Measurements from ENCODE around the gene CREB3.

Gene CREB3

GRCh38 chr9:35732800-35733541, 505 bp downstream of the CREB3 start:
- no peak overlapping the region for H2BK120ac ChIP-seq (ENCODE audit: low read depth, low read length)
- peak overlapping the region in 1 of 2 experiments; percentile 45 for H3K14ac ChIP-seq (ENCODE audit: low read length in 2 of 2)
- peak overlapping the region in 1 of 2 experiments; percentile 46 for H3K23ac ChIP-seq (ENCODE audit: low read length in 2 of 2)
- peak; percentile 80 for DNase-seq
- no peaks in the 10 kb centered on the region for H3K27me3 ChIP-seq (ENCODE audit: control insufficient read depth in 1 of 2, insufficient read depth in 1 of 2, low read length in 2 of 2)
- H3K4ac ChIP-seq (ENCODE audit: low read depth in 1 of 2, low read length in 2 of 2): peak overlapping the region in 1 of 2 experiments; percentile 75
- no peak overlapping the region for H2BK15ac ChIP-seq (ENCODE audit: low read depth, poor library complexity, severe bottlenecking)
- H3K4me2 ChIP-seq (ENCODE audit: low read length, poor library complexity, severe bottlenecking): peak overlapping the region; percentile 77
- H3K18ac ChIP-seq (ENCODE audit: low read depth in 1 of 2, low read length in 2 of 2): peak overlapping the region; percentile 38 to 67
- H3K27ac ChIP-seq (ENCODE audit: low read length, poor library complexity, severe bottlenecking): peak overlapping the region; percentile 86
- H2AFZ ChIP-seq (ENCODE audit: low read depth, low read length): peak overlapping the region; percentile 43
- no peak overlapping the region for H4K8ac ChIP-seq (ENCODE audit: low read length)
- peaks cover 13% of the 10 kb centered on the region for H3K4me1 ChIP-seq (ENCODE audit: control insufficient read depth, insufficient read depth, low read depth, low read length)
- H3K9me3 ChIP-seq (ENCODE audit: control insufficient read depth, low read length): no peaks in the 10 kb centered on the region
- H2BK5ac ChIP-seq (ENCODE audit: low read depth, low read length, poor library complexity, severe bottlenecking): no peak overlapping the region
- peak overlapping the region in 1 of 2 experiments; percentile 73 for H2BK12ac ChIP-seq (ENCODE audit: low read length in 2 of 2)
- 2% methylated on average over 9 of the region's 14 CpGs for WGBS
- H4K91ac ChIP-seq (ENCODE audit: low read length): peak overlapping the region; percentile 37
- H3K4me3 ChIP-seq (ENCODE audit: insufficient read depth in 1 of 2, low read depth in 1 of 2, low read length in 2 of 2): peak overlapping the region; percentile 78 to 91
- peak overlapping the region; percentile 55 for H2AK5ac ChIP-seq (ENCODE audit: low read length, severe bottlenecking)
- peaks cover 5% of the 10 kb centered on the region for H3K79me1 ChIP-seq (replicated peaks; ENCODE audit: low read length, poor library complexity, severe bottlenecking)
- peaks cover 25 to 48% of the 10 kb centered on the region in 2 experiments for H3K36me3 ChIP-seq (ENCODE audit: control insufficient read depth in 1 of 2, insufficient read depth in 2 of 2, low read depth in 1 of 2, low read length in 2 of 2)
- H3K9ac ChIP-seq (ENCODE audit: low read length): peak overlapping the region; percentile 97

DNA sequence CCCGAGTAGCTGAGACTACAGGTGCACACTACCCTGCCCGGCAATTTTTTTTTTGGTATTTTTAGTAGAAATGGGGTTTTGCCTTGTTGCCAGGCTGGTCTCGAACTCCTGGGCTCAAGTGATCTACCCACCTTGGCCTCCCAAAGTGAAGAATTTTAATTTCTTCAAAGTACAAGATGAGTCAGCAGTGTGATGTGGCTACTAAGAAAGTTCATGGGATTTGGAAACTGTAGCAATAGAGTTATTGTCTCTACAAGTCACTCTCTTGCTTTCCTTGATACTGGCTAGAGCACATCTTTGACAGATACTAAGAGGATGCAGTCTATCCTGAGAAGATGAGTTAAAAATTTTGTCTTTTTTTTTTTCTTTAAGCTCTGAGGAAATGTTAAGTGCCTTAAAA, 1.6 kb downstream of the CREB3 start:
- H3K9me3 ChIP-seq (ENCODE audit: control insufficient read depth, low read length): no peaks in the 10 kb centered on the region
- no peak overlapping the region for H4K91ac ChIP-seq (ENCODE audit: low read length)
- no peak overlapping the region for H2AK5ac ChIP-seq (ENCODE audit: low read length, severe bottlenecking)
- H3K4me1 ChIP-seq (ENCODE audit: control insufficient read depth, insufficient read depth, low read depth, low read length): peaks cover 10% of the 10 kb centered on the region
- peak overlapping the region; percentile 86 for H3K27ac ChIP-seq (ENCODE audit: low read length, poor library complexity, severe bottlenecking)
- peaks cover 36 to 56% of the 10 kb centered on the region in 2 experiments for H3K36me3 ChIP-seq (ENCODE audit: control insufficient read depth in 1 of 2, insufficient read depth in 2 of 2, low read depth in 1 of 2, low read length in 2 of 2)
- peak; percentile 28 for DNase-seq
- no peak overlapping the region for H3K18ac ChIP-seq (ENCODE audit: low read depth in 1 of 2, low read length in 2 of 2)
- no peak overlapping the region for H2BK12ac ChIP-seq (ENCODE audit: low read length in 2 of 2)
- H2BK120ac ChIP-seq (ENCODE audit: low read depth, low read length): no peak overlapping the region
- peak overlapping the region; percentile 97 for H3K9ac ChIP-seq (ENCODE audit: low read length)
- H3K27me3 ChIP-seq (ENCODE audit: control insufficient read depth in 1 of 2, insufficient read depth in 1 of 2, low read length in 2 of 2): no peaks in the 10 kb centered on the region
- H3K14ac ChIP-seq (ENCODE audit: low read length in 2 of 2): no peak overlapping the region
- no peak overlapping the region for H3K4ac ChIP-seq (ENCODE audit: low read depth in 1 of 2, low read length in 2 of 2)
- peak overlapping the region in 1 of 2 experiments; percentile 91 for H3K4me3 ChIP-seq (ENCODE audit: insufficient read depth in 1 of 2, low read depth in 1 of 2, low read length in 2 of 2)
- H2BK5ac ChIP-seq (ENCODE audit: low read depth, low read length, poor library complexity, severe bottlenecking): no peak overlapping the region
- H3K4me2 ChIP-seq (ENCODE audit: low read length, poor library complexity, severe bottlenecking): no peak overlapping the region
- no peak overlapping the region for H3K23ac ChIP-seq (ENCODE audit: low read length in 2 of 2)
- no peak overlapping the region for H4K8ac ChIP-seq (ENCODE audit: low read length)
- peaks cover 8% of the 10 kb centered on the region for H3K79me1 ChIP-seq (replicated peaks; ENCODE audit: low read length, poor library complexity, severe bottlenecking)
- H2BK15ac ChIP-seq (ENCODE audit: low read depth, poor library complexity, severe bottlenecking): no peak overlapping the region
- WGBS: 94% methylated on average over 3 of the region's 3 CpGs
- no peak overlapping the region for H2AFZ ChIP-seq (ENCODE audit: low read depth, low read length)

DNA sequence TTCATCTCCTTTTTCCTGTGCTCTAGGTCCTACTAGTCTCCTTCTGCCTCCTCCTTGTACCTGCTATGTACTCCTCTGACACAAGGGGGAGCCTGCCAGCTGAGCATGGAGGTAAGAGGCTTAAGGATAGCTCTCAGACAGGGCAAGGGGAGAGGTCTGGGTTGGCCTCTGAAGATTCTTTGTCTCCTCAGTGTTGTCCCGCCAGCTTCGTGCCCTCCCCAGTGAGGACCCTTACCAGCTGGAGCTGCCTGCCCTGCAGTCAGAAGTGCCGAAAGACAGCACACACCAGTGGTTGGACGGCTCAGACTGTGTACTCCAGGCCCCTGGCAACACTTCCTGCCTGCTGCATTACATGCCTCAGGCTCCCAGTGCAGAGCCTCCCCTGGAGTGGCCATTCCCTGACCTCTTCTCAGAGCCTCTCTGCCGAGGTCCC, 3.8 kb downstream of the CREB3 start:
- Histone ChIP-seq H2BK120ac (ENCODE audit: low read depth, low read length) (no peak overlapping the region), H2BK5ac (ENCODE audit: low read depth, low read length, poor library complexity, severe bottlenecking) (no peak overlapping the region), H3K9ac (ENCODE audit: low read length) (peak overlapping the region; percentile 21), H3K14ac (ENCODE audit: low read length in 2 of 2) (no peak overlapping the region), H3K27me3 (ENCODE audit: control insufficient read depth in 1 of 2, insufficient read depth in 1 of 2, low read length in 2 of 2) (no peaks in the 10 kb centered on the region), H3K4me3 (ENCODE audit: insufficient read depth in 1 of 2, low read depth in 1 of 2, low read length in 2 of 2) (no peak overlapping the region), H2BK15ac (ENCODE audit: low read depth, poor library complexity, severe bottlenecking) (no peak overlapping the region), H4K8ac (ENCODE audit: low read length) (peak overlapping the region; percentile 39), H3K27ac (ENCODE audit: low read length, poor library complexity, severe bottlenecking) (peak overlapping the region; percentile 38), H2BK12ac (ENCODE audit: low read length in 2 of 2) (no peak overlapping the region), H3K4me1 (ENCODE audit: control insufficient read depth, insufficient read depth, low read depth, low read length) (peaks cover 5% of the 10 kb centered on the region), H3K79me1 (replicated peaks; ENCODE audit: low read length, poor library complexity, severe bottlenecking) (peaks cover 25% of the 10 kb centered on the region), H3K18ac (ENCODE audit: low read depth in 1 of 2, low read length in 2 of 2) (no peak overlapping the region), H2AK5ac (ENCODE audit: low read length, severe bottlenecking) (no peak overlapping the region), H3K23ac (ENCODE audit: low read length in 2 of 2) (no peak overlapping the region), H3K4ac (ENCODE audit: low read depth in 1 of 2, low read length in 2 of 2) (no peak overlapping the region), H3K4me2 (ENCODE audit: low read length, poor library complexity, severe bottlenecking) (no peak overlapping the region), H3K36me3 (ENCODE audit: control insufficient read depth in 1 of 2, insufficient read depth in 2 of 2, low read depth in 1 of 2, low read length in 2 of 2) (peaks cover 57 to 69% of the 10 kb centered on the region in 2 experiments), H3K9me3 (ENCODE audit: control insufficient read depth, low read length) (no peaks in the 10 kb centered on the region), H4K91ac (ENCODE audit: low read length) (peak overlapping the region; percentile 21), H2AFZ (ENCODE audit: low read depth, low read length) (no peak overlapping the region)
- 35% methylated on average over 5 of the region's 5 CpGs for WGBS
- peak; percentile 90 for DNase-seq

DNA sequence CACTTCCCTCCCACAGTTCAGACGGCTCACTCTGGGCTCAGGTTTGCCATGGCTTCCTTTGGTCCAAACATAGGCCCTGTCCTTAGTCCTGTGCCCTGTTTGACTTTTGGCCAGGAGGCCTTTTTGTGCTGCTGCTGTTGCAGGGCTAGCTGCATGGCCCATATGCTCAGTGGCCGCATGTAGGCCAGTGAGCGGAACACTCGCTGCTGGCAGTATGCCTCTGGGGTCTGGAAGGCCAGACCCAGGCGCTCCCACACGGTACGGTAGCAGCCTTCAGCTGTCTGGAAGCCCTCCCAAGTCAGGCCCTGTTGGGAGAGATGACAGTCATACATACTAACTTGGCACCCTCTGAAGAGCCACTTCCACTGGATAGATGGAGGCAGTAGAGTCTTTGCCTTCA, 4.7 kb downstream of the CREB3 start:
- Histone ChIP-seq H3K14ac (ENCODE audit: low read length in 2 of 2) (no peak overlapping the region), H3K18ac (ENCODE audit: low read depth in 1 of 2, low read length in 2 of 2) (no peak overlapping the region), H3K79me1 (replicated peaks; ENCODE audit: low read length, poor library complexity, severe bottlenecking) (peaks cover 31% of the 10 kb centered on the region), H4K8ac (ENCODE audit: low read length) (no peak overlapping the region), H2AK5ac (ENCODE audit: low read length, severe bottlenecking) (no peak overlapping the region), H3K4me3 (ENCODE audit: insufficient read depth in 1 of 2, low read depth in 1 of 2, low read length in 2 of 2) (no peak overlapping the region), H3K4ac (ENCODE audit: low read depth in 1 of 2, low read length in 2 of 2) (no peak overlapping the region), H3K27me3 (ENCODE audit: control insufficient read depth in 1 of 2, insufficient read depth in 1 of 2, low read length in 2 of 2) (no peaks in the 10 kb centered on the region), H3K27ac (ENCODE audit: low read length, poor library complexity, severe bottlenecking) (peak overlapping the region; percentile 8), H3K4me2 (ENCODE audit: low read length, poor library complexity, severe bottlenecking) (no peak overlapping the region), H3K4me1 (ENCODE audit: control insufficient read depth, insufficient read depth, low read depth, low read length) (peaks cover 5% of the 10 kb centered on the region), H3K9ac (ENCODE audit: low read length) (no peak overlapping the region), H2BK15ac (ENCODE audit: low read depth, poor library complexity, severe bottlenecking) (no peak overlapping the region), H2BK5ac (ENCODE audit: low read depth, low read length, poor library complexity, severe bottlenecking) (no peak overlapping the region), H3K9me3 (ENCODE audit: control insufficient read depth, low read length) (no peaks in the 10 kb centered on the region), H2BK12ac (ENCODE audit: low read length in 2 of 2) (peak overlapping the region in 1 of 2 experiments; percentile 30), H3K36me3 (ENCODE audit: control insufficient read depth in 1 of 2, insufficient read depth in 2 of 2, low read depth in 1 of 2, low read length in 2 of 2) (peaks cover 66 to 76% of the 10 kb centered on the region in 2 experiments), H4K91ac (ENCODE audit: low read length) (no peak overlapping the region), H2BK120ac (ENCODE audit: low read depth, low read length) (no peak overlapping the region), H3K23ac (ENCODE audit: low read length in 2 of 2) (no peak overlapping the region), H2AFZ (ENCODE audit: low read depth, low read length) (no peak overlapping the region)
- no peak for DNase-seq
- 93% methylated on average over 7 of the region's 7 CpGs for WGBS
